IPS DF 4.7 (cell line): ENCODE results near the gene SYNPO2.
A peak's percentile ranks its signal among the peaks of the same experiment; 100 is the strongest.

Experiments
- DNase-seq: peaks from one replicate; pipeline ENCODE4 v3.0.0-alpha.2; 2013; ENCODE audit warnings: low spot score; ENCODE audit errors: extremely low read depth

SYNPO2 gene

DNA sequence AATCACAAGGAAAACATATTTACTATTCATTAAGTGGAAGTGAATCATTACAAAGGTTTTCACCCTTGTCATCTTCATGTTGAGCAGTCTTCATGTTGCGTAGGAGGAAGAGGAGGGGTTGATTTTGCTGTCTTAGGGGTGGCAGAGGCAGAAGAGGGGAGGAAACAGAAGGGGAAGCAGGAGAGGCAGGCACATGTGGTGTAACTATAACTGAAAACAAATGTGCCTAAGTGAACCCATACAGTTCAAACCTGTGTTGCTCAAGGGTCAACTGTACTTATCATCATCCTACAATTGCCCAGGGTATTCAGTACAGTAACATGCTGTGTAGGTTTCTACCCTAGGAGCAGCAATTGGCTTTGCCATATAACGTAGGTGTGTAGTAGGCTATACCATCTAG, 47.2 kb downstream of the SYNPO2 start:
- DNase-seq: no peak

DNA sequence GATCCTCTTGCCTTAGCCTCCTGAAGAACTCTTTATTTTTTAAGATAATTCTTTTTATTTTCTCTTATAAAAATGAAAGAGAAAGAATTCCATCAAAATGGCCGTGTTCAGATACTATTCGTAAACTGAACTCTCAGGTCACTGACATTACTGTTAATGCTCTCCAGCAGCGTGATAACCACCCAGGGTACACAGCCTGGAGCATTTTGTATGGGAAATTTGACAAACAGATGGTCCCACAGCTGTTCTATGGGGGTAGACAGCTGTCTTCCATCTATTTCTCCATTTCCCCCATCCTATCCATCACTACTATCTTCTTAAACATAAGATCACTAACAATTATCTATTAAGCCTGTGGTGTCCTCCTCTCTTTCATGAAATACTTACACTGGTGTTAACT, 47.8 kb downstream of the SYNPO2 start:
- DNase-seq: no peak

DNA sequence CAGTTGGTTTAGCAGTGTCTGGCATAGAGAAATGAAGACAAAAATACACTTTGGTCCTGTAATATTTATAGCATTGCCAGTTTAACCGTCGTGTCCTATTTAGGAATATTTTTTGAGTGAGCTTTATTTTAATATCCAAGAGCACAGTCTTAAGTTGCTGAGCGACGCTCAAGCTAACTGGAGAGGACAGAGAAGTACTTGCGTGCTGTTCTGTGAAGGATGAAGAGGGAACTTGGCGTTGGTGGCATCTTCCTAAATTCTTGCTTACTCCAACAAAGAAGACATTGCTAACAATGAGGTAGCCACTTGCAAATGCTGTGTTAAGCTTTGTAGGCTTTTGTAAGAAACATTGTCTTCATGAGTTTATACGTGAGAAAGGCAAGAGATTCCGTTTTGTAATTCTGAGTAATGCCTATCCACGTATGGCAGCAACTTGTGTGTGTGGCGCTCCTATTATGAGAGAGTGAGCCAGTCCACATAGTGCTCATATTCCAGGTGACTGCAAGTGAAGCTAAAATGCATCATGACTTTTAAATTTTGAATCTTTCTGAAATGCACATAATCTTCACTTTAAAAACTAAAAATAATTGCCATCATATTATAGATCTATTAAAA, 50.6 kb downstream of the SYNPO2 start:
- no peak for DNase-seq

DNA sequence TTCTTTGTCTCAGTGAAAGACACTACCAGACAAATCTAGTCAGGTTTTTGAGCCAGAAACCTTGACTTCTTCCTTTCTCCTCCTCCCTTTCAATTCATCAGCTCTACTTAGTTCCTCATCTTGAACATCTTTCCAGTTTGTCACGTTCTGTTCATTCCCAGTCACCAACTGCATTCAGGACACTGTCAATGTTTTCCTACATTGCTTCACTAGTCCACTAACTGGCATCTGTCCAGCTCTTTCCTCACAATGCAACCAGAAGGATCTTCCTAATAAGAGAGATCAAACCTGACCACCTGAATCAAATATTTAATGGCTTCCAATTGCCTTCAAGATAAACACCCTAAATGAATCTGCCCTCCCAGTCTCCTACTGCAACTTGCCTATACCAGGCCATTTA, 52.5 kb downstream of the SYNPO2 start:
- no peak for DNase-seq

DNA sequence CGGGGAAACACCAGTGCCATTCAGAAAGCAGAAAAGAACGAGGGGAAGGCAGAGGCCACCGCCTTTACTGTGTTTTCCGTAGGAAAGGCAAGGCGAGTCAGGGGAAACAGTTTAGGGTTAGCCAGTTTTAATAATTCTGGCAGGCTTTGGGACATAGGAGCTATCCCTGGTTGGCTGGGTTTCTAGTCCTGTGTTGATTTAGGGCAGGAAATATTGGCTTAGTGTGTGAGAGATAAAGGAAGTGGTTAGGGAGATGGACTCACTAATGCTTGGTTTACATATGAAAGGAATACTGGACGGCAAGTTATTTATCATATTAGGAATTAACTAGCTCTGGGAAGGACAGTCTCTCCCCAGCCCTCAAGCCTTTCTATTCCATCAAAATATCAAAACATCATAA, 53.1 kb downstream of the SYNPO2 start:
- no peak for DNase-seq

DNA sequence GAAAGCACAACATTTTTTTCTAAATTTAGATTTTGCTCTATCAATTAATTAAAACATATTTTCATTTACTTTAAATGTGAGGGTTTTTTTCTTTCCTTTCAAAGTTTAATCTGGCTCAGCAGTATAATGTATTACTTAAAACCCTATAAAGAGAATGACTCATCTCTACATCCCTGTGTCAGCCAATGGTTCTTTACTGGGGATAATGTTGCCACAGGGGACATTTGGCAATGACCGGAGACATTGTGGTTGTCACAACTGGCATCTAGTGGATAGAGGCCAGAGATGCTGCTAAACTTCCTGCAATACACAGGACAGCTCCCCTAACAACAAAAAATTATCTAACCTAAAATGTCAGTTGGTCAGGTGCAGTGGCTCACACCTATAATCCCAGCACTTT, 53.8 kb downstream of the SYNPO2 start:
- no peak for DNase-seq

DNA sequence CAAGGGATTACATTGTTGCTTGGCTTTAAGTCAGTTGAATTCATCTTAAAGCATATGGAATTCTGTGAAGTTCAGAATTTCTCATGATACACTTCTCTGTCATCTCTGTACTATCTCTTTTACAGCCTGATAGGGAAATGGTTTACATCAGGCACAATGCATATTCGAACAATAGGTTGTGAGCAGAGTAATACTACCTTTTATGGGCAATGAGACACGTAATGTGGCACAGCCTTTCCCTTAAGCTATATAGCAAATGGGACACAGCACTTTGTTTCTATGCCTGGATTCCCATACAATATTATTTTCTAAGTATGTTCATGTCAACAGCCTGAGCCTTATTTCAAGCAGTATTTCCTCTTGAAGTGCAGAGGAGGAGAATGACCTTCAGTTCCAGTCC, 58.4 kb downstream of the SYNPO2 start:
- DNase-seq: no peak

DNA sequence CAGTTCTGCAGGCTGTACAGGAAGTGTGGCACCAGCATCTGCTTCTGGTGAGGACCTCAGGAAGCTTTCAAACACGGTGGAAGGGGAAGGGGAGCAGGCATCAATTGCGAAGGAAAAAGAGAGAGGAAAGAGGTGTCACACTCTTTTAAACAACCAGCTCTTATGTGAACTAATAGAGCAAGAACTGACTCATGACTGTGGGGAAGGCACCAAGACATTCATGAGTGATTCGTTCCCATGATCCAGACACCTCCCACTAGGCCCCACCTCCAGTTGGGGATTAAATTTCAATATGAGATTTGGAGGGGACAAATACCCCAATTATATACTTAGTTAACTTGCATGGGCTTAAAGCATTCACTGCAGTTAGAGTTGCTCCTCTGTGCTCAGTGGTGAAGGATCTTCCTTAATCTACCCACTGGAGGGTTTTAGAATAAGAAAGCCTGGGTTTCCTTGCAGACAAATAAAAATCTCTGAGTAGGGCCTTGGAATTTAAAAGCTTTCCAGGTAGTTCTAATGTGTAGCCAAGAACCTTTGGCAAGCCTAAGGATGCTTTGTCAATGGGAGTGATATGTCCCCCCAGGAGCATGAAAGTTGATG, 60.0 kb downstream of the SYNPO2 start:
- DNase-seq: no peak

DNA sequence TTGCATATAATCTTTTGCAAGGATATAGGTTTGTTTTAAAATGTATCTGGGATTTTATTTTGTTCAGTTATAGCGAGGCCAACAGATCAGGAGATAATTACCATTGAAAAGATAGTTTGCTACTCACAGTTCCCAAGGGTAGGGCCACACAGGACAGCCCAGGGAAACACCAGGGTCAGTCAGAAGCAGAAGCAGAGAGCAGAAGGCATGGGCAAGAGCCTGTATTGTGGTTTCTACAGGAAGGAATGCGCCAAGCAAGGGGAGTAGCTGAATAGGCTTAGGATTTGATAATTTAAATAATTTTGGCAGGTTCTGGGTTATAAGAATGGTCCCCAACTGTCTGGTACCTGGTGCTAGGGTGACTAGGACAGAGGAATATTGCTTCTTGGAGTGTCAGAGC, 61.6 kb downstream of the SYNPO2 start:
- DNase-seq: no peak

DNA sequence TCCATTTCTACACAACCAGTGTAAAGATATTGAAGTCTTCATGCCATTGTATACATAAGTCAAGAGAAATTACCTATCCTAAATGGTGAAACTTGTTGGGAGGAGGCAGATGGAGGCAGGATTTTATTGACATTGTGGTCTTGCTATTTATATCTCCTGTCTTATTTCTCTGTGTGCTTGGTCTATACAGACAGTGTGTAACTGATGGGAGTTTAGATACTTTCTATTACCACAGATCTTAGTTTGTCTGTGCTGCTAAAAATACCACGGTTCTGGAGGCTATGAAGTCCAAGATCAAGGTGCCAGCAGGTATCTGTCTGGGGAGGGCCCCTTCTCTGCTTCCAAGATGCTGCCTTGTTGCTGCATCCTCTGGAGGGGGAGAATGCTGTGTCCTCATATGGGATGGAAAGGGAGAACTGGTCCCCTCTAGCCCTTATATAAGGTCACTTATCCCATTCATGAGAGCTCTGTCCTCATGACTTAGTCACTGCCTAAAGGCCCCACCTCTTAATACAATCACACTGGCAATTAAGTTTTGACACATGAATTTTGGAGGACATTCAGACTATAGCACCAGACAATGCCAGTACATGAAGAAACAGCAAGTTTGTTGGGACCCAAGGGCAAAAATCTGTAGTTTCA, 62.4 kb downstream of the SYNPO2 start:
- DNase-seq: no peak

DNA sequence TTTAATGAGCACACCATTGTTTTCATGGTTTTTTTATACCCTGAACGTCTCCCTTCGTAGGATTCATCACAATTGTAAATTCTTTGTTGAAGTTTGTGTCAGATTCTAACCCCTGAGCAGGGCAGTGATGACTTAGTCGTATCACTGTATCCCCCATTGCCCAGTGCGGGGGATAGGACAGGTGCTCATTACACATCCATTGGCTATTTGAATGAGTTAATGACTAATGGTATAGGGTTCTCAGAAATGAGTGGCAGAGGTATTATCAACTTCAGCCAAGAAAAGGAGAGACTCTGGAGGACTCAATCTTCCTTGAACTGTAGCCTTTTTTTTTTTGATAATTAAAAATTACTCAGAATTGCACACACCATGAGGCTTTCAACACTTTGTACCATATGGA, 64.6 kb downstream of the SYNPO2 start:
- DNase-seq: no peak

DNA sequence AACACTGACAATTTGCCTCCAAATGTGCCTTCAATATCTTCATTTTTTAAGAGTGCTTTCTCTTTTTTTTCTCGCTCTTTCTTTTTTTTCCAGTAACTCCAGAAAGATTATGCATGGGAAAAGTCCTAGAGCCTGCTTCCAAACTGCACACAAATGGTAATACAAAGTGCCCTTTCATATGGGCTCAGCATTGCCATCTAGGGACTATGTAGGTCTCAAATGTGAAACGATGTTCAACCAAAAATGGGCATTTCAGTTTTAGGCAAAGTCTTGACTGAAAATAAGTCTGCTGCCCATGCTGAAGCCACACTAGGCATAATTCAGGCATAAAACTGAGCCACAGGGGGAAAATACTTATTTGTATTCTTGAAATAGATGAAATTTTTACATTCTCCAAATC, 65.6 kb downstream of the SYNPO2 start:
- DNase-seq: no peak

DNA sequence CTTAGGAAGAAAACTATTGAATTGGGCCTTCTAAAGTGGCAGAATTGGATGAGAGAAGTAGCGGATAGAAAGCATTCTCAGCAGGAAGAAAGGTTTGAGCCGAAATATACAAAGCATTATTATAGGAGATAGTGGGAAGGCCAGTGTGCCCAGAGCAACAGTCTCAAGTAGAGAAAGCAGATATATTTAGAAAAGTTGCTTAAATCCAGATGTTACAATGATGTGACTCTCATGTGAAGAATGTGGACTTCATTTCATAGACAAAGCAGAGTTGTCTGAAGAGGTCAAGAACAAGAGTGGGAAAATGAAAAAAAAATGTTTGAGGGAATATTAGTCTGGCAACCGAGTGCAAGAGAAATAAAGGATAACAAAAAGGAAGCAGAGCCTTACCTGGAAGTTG, 66.9 kb downstream of the SYNPO2 start:
- no peak for DNase-seq

DNA sequence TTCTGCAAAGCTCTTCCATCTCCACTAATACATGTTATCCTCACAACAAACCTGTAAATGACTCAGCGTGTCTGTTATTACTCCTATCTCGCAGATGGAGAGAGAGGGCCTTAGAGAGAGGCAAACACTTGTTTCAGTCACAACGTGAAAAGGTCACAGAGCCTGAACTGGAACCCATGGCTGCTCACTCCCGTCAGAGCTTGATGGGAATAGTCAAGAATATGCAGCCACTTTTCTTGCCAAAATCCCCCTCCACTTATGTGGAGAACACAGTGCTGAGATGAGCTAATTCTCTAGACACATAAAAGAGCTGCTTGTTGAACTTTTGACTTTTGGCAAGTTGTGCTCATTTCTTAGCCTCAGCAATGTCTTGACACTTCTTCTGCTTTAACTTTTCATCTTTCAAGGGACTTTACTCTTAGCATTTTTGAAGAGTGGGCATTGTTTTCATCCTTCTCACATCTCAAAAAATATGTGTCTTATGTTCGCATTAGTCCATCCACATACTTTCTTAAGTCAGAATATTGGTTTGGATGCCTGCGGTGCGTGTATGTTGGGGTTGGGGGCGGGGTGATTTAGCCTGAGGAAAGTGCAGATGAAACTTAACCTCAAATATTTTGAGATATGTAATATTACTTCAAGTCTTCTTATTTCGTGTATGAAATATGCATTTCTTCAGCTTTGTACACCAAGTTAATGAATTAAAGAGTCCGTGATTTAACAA, 69.2 kb downstream of the SYNPO2 start:
- no peak for DNase-seq

DNA sequence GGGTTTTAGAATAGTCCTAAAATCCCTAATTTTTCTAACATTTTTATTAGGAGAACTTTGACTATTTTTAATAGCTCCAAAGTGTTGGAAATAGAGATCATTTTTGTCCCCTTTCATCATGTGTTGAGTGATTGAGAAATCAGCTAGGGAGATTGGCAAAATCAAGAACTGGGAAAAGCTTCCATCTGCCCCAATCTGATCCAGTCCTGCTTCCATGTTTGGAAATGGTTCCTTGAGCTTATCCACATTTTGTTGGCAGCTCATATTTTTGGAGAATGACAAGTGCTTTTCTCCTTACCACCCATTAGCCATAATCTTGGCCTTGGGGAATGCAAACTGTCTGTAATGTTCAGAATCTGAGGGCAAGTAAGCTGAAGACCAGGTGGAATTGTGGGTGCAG, 73.9 kb downstream of the SYNPO2 start:
- no peak for DNase-seq

DNA sequence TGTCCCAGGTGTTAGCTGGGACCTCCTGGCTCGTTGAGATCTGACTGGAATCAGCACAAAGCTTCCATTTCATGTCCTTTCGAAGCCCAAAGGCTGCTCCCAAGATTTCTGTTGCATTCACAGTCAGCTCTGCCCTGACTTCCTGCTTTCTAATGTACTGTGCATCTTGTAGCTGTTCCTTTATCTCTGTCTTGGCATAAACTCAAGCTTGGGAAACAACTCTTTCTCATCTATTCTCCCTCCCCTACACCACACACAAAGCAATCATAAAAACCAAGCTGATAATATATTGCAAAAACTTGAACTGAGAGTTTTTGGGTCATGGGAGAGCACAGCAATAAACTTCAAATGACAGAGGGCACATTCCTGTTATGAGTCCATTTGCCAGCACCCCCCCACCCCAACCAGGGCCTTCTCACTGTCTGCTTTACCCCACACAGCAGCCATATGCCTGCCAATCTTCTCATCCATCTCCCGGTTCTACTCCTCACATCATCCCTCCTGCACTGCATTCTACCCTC, 76.3 kb downstream of the SYNPO2 start:
- DNase-seq: no peak

DNA sequence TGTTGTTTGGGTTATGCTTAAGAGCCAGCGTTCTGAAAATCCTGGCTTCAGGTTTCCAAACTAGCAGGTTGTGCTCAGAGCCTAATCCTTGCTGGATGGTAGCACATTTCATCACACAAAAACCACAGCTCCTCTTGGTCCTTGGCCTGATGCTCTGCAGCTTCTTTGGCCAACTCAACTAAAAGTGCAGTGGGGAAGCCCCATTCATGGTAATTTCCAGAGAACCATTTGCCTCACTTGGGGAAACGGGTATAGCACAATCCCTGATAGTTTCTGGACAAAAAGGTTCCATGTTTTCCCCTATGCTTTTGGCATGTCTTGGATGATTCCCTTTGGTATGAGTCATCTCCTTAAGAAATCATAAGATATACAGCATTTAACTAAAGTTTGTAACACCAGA, 78.7 kb downstream of the SYNPO2 start:
- no peak for DNase-seq

DNA sequence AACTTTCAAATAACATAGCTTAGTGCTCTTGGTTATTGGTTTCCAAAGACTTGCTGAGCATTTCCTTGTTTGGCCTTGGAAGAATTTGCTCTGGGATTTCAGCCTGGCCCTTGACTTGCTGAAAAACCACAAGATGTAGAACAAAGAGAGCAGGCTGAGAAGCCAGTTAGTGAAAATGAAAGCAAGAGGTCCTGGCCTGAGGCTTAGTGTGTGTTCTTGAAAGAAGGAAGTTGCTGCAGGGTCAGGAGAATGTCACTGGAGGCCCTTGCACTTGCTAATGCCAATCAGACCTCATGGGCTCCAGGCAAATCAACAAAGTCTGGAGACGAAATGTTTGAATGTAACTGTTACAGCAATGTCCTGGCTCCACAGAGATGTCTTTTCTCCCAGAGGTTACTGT, 79.4 kb downstream of the SYNPO2 start:
- DNase-seq: peak; percentile 62

DNA sequence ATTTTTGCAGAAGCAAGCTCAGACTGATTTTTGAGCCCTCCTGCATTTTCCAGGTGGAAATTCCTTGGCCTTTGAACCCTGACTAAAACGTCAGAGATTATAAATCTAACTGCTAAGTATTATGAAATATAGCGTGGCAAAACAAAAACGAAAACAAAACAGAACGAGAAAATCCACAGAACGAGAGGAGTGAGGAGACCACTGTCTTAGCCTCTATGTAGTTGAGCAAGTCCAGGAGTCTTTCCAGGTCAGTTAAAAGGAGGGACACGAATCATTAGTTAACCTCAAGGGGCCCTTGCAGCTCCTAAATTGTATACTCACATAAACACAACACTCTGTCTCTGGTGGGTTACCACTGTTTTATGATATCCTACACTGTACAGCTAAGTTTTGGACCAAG, 80.2 kb downstream of the SYNPO2 start:
- DNase-seq: no peak

DNA sequence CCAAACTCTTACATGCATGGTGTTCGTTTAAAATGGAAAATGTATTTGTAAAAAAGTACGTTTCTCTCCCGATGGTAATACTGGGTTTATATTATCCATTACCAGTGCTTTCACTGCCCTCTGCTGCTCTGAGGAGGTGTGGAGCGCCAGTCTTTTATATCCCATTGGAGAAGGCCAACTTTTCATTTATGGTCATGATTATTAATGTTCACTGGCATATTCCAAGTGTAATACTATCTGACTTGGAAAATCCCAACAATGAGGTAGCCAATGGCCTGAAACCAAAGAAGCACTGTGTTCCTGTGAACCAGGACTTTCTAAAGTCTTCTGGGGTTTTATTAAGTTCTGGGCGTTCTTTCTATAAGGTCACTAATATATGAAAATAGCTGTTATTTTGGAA, 80.7 kb downstream of the SYNPO2 start:
- DNase-seq: no peak

DNA sequence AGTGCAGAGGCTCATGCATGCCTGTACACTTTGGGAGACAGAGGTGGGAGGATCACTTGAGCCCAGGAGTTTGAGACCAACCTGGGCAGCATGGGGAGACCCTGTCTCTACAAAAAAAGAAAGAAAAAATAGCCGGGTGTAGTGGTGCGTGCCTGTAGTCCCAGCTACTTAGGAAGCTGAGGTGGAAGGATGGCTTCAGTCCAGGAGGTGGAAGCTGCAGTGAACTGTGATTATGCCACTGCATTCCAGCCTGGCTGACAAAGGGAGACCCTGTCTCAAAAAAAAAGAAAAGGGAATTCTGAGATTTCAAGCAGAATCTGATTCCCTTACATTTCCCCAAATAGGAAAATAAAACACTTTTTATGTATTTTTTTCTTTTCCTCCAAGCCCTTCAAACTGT, 83.5 kb downstream of the SYNPO2 start:
- DNase-seq: no peak

DNA sequence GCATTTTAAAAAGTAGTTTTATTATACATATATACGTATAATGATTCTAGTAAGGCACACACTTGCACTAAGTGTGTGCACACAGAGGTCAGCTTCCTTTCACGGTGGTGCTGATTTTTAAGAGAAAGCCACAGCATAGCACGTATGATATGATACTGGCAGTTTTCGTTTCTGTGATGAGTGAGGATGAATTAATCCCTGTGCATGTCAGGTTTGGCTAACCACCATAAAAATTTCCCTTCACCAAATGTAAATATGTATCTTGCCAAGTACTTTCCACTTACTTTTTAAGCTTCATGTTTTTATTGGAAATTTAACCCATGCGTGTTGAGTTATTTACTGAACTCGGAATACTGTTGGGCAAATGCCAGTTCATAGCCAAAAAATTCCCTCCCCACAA, 84.6 kb downstream of the SYNPO2 start:
- DNase-seq: no peak
